Esophagus muscularis mucosa (tissue), 4 donors: ENCODE results near the gene DNAH14.

Experiments used
- CTCF ChIP-seq, 3 experiments: fragments of 200-600 bp in 2 of 3; fragments of 450-650 bp in 1 of 3; sonication (generic) in 2 of 3; IDR thresholded peaks; one replicate each; pipeline ENCODE4 v1.5.1; 2017 to 2019; ENCODE audit warnings: antibody characterized with exemption in 3 of 3, mild to moderate bottlenecking in 2 of 3, moderate library complexity in 1 of 3
- EP300 ChIP-seq: sonication (generic); formaldehyde crosslinking; IDR thresholded peaks from one replicate; pipeline ENCODE4 v1.6.1; 2017; ENCODE audit warnings: antibody characterized with exemption
- POLR2A ChIP-seq: fragments of 450-650 bp; IDR thresholded peaks from one replicate; pipeline ENCODE4 v1.6.1; 2017; ENCODE audit warnings: antibody characterized with exemption, moderate library complexity, mild to moderate bottlenecking, low read depth

GRCh38 chr1:225225681-225226080 lies 296.2 kb downstream of the DNAH14 start:
- TF ChIP-seq CTCF (IDR thresholded peaks at IDR 0.05) (no peak), POLR2A (no peak), EP300 (no peak)
